Neural crest cell (in vitro differentiated cells): ENCODE data around the gene SLX1A. TPM values are rescaled to one million over a fixed set of nuclear protein-coding genes. Genes with fewer than 3 reads are reported as not detected.
A peak's percentile ranks its signal among the peaks of the same experiment; 100 is the strongest.
"Not testable (repeated sequence)": the region's sequence is repeated elsewhere in the genome, so short reads cannot be mapped to it uniquely, and the experiment has no call there.

Experiments
- DNase-seq: peaks from one replicate; pipeline ENCODE4 v3.0.0; 2021; ENCODE audit warnings: low read depth, mixed read lengths, low spot score
- H3K27ac Mint-ChIP-seq: one replicate; pipeline ENCODE4 v1.8.0; 2021; ENCODE audit warnings: mild to moderate bottlenecking, mixed read lengths; ENCODE audit not compliant: unreplicated experiment
- H3K27me3 Mint-ChIP-seq: 2 replicates; pipeline ENCODE4 v1.8.0; 2021; ENCODE audit warnings: low read depth, mild to moderate bottlenecking, mixed read lengths
- H3K36me3 Mint-ChIP-seq: 2 replicates; pipeline ENCODE4 v1.8.0; 2021; ENCODE audit warnings: low read depth, mild to moderate bottlenecking, mixed read lengths
- H3K4me1 Mint-ChIP-seq: 2 replicates; pipeline ENCODE4 v1.8.0; 2021; ENCODE audit warnings: mixed read lengths
- H3K4me3 Mint-ChIP-seq: one replicate; pipeline ENCODE4 v1.8.0; 2021; ENCODE audit warnings: mild to moderate bottlenecking, mixed read lengths
- H3K9me3 Mint-ChIP-seq: 2 replicates; pipeline ENCODE4 v1.8.0; 2021; ENCODE audit warnings: mixed read lengths
- total RNA-seq: library from RNA; stranded (reverse); gene quantifications from 2 replicates; pipeline ENCODE4 v1.2.1, GENCODE V29; 2021

Gene SLX1A
- total RNA-seq, 1 donor from 2014 or later: 45.0 TPM

- not testable (repeated sequence) for H3K27ac Mint-ChIP-seq, H3K9me3 Mint-ChIP-seq, H3K4me1 Mint-ChIP-seq
Measured at GRCh38 chr16:30197001-30197400, 3.3 kb downstream of the SLX1A start.

GRCh38 chr16:30199049-30199448 lies 5.4 kb downstream of the SLX1A start, which contains the start of gene SULT1A3:
SULT1A3 (plus strand) TSS chr16:30199255; CDS start chr16:30200729, 1,474 bp downstream.
- not testable (repeated sequence) for H3K4me1 Mint-ChIP-seq, H3K27ac Mint-ChIP-seq, H3K27me3 Mint-ChIP-seq, H3K4me3 Mint-ChIP-seq, H3K9me3 Mint-ChIP-seq, H3K36me3 Mint-ChIP-seq, DNase-seq

More at GRCh38 chr16:30197001-30197400, 3.3 kb downstream of the SLX1A start:
- not testable (repeated sequence) for H3K27me3 Mint-ChIP-seq, H3K36me3 Mint-ChIP-seq, H3K4me3 Mint-ChIP-seq, DNase-seq

- not testable (repeated sequence) for H3K4me3 Mint-ChIP-seq, H3K27ac Mint-ChIP-seq, H3K4me1 Mint-ChIP-seq, DNase-seq, H3K27me3 Mint-ChIP-seq, H3K36me3 Mint-ChIP-seq, H3K9me3 Mint-ChIP-seq
Measured at GRCh38 chr16:30199608-30200343, 6.1 kb downstream of the SLX1A start.

- not testable (repeated sequence) for H3K4me1 Mint-ChIP-seq, H3K36me3 Mint-ChIP-seq, H3K27me3 Mint-ChIP-seq, H3K9me3 Mint-ChIP-seq, H3K4me3 Mint-ChIP-seq, H3K27ac Mint-ChIP-seq
- peak; percentile 4 for DNase-seq
Measured at GRCh38 chr16:30205541-30206236, 12.0 kb downstream of the SLX1A start.

- not testable (repeated sequence) for H3K36me3 Mint-ChIP-seq, H3K27ac Mint-ChIP-seq, H3K4me3 Mint-ChIP-seq, H3K27me3 Mint-ChIP-seq, H3K4me1 Mint-ChIP-seq, H3K9me3 Mint-ChIP-seq, DNase-seq
Measured at GRCh38 chr16:30206252-30206651, 12.6 kb downstream of the SLX1A start.

GRCh38 chr16:30207063-30207704 lies 13.5 kb downstream of the SLX1A start:
- H3K9me3 Mint-ChIP-seq, H3K27ac Mint-ChIP-seq, H3K4me3 Mint-ChIP-seq, H3K4me1 Mint-ChIP-seq, H3K36me3 Mint-ChIP-seq, H3K27me3 Mint-ChIP-seq, DNase-seq: not testable (repeated sequence)

GRCh38 chr16:30209032-30209431 lies 15.4 kb downstream of the SLX1A start:
- not testable (repeated sequence) for H3K4me3 Mint-ChIP-seq, H3K4me1 Mint-ChIP-seq, H3K27me3 Mint-ChIP-seq, H3K27ac Mint-ChIP-seq, DNase-seq, H3K36me3 Mint-ChIP-seq, H3K9me3 Mint-ChIP-seq

GRCh38 chr16:30211414-30211813 lies 17.7 kb downstream of the SLX1A start:
- H3K9me3 Mint-ChIP-seq, H3K36me3 Mint-ChIP-seq, H3K27ac Mint-ChIP-seq, H3K4me1 Mint-ChIP-seq, DNase-seq, H3K27me3 Mint-ChIP-seq, H3K4me3 Mint-ChIP-seq: not testable (repeated sequence)

- not testable (repeated sequence) for DNase-seq, H3K27me3 Mint-ChIP-seq, H3K27ac Mint-ChIP-seq, H3K36me3 Mint-ChIP-seq, H3K4me1 Mint-ChIP-seq, H3K9me3 Mint-ChIP-seq, H3K4me3 Mint-ChIP-seq
Measured at GRCh38 chr16:30217082-30217481, 23.4 kb downstream of the SLX1A start.

Other genes starting within 250 kb of the SLX1A start
- 70.7 and 74.0 TPM in 2 replicates for gene TMEM219, start 231.8 kb upstream of the SLX1A start, total RNA-seq
- gene TAOK2, start 220.0 kb upstream of the SLX1A start, total RNA-seq: 67.7 and 73.2 TPM in 2 replicates
- 31.8 and 34.8 TPM in 2 replicates for gene HIRIP3, start 198.3 kb upstream of the SLX1A start, total RNA-seq
- gene INO80E, start 197.6 kb upstream of the SLX1A start, total RNA-seq: 81.9 and 88.6 TPM in 2 replicates
- 5.7 and 6.4 TPM in 2 replicates for gene DOC2A, start 182.8 kb upstream of the SLX1A start, total RNA-seq
- gene C16orf92, start 170.7 kb upstream of the SLX1A start, total RNA-seq: not detected in 2 replicates
- 14.2 and 15.3 TPM in 2 replicates for gene TLCD3B, start 162.6 kb upstream of the SLX1A start, total RNA-seq
- 640 and 669 TPM in 2 replicates for gene ALDOA, start 128.1 kb upstream of the SLX1A start, total RNA-seq
- gene PPP4C, start 117.9 kb upstream of the SLX1A start, total RNA-seq: 141 and 144 TPM in 2 replicates
- 0.79 and 1.2 TPM in 2 replicates for gene TBX6, start 102.0 kb upstream of the SLX1A start, total RNA-seq
- 9.6 and 12.4 TPM in 2 replicates for gene YPEL3, start 97.7 kb upstream of the SLX1A start, total RNA-seq
- 6.7 and 7.7 TPM in 2 replicates for gene GDPD3, start 80.3 kb upstream of the SLX1A start, total RNA-seq
- gene MAPK3, start 70.7 kb upstream of the SLX1A start, total RNA-seq: 60.5 and 62.6 TPM in 2 replicates
- 25.2 and 25.8 TPM in 2 replicates for gene CORO1A, start 10.3 kb upstream of the SLX1A start, total RNA-seq
- gene BOLA2B, start 209 bp upstream of the SLX1A start, total RNA-seq: 103 and 118 TPM in 2 replicates
- gene SULT1A3, start 5.4 kb downstream of the SLX1A start, total RNA-seq: 23.9 and 26.4 TPM in 2 replicates
- 11.2 and 15.4 TPM in 2 replicates for gene NPIPB13, start 54.6 kb downstream of the SLX1A start, total RNA-seq
- 74.8 and 85.2 TPM in 2 replicates for gene CD2BP2, start 161.4 kb downstream of the SLX1A start, total RNA-seq
- 39.7 and 45.6 TPM in 2 replicates for gene TBC1D10B, start 176.6 kb downstream of the SLX1A start, total RNA-seq
- not detected in 2 replicates for gene MYL11, start 180.9 kb downstream of the SLX1A start, total RNA-seq
- gene SEPTIN1, start 188.7 kb downstream of the SLX1A start, total RNA-seq: 2.3 and 2.9 TPM in 2 replicates
- 59.9 and 60.9 TPM in 2 replicates for gene ZNF48, start 201.5 kb downstream of the SLX1A start, total RNA-seq
- gene ZNF771, start 213.7 kb downstream of the SLX1A start, total RNA-seq: 17.5 and 18.9 TPM in 2 replicates
- gene DCTPP1, start 236.2 kb downstream of the SLX1A start, total RNA-seq: 91.6 and 94.3 TPM in 2 replicates